MCF 10A (cell line): ENCODE data around the gene CACNA2D1. TPM values are rescaled to one million over a fixed set of nuclear protein-coding genes. Genes with fewer than 3 reads are reported as not detected.
"Not testable (repeated sequence)": the region's sequence is repeated elsewhere in the genome, so short reads cannot be mapped to it uniquely, and the experiment has no call there.

ENCODE experiments used
- BruUV-seq: library from RNA; stranded (reverse); fragments of 400-500 nt; replicated peaks from 2 replicates; lab custom pipeline; 2021; lab: Mats Ljungman, UMichigan
- CTCF ChIA-PET: fragments of 300-600 bp; sonication (Branson Sonifier 250); formaldehyde crosslinking; extraction: SDS; loops from one replicate; lab custom pipeline; 2021; ENCODE audit warnings: antibody characterized with exemption, inconsistent platforms; lab: Yijun Ruan, JAX
- POLR2A ChIA-PET: fragments of 300-600, 350-650 bp; sonication (Branson Sonifier 250); formaldehyde crosslinking; extraction: SDS; loops from one replicate; lab custom pipeline; 2020; ENCODE audit warnings: antibody characterized with exemption, inconsistent platforms; lab: Yijun Ruan, JAX
- DNase-seq: peaks from one replicate; pipeline ENCODE4 v3.0.0-alpha.2; 2018; ENCODE audit not compliant: unreplicated experiment
- H3K27ac Mint-ChIP-seq: one replicate; pipeline ENCODE4 v1.8.0; 2022; ENCODE audit warnings: mild to moderate bottlenecking, low read depth, mixed read lengths; ENCODE audit not compliant: unreplicated experiment
- H3K27me3 Mint-ChIP-seq: one replicate; pipeline ENCODE4 v1.8.0; 2022; ENCODE audit warnings: mixed read lengths; ENCODE audit not compliant: insufficient read depth, unreplicated experiment
- H3K36me3 Mint-ChIP-seq: one replicate; pipeline ENCODE4 v1.8.0; 2022; ENCODE audit warnings: mild to moderate bottlenecking, moderate library complexity, mixed read lengths; ENCODE audit not compliant: insufficient read depth, unreplicated experiment
- H3K4me1 Mint-ChIP-seq: one replicate; pipeline ENCODE4 v1.8.0; 2022; ENCODE audit warnings: mixed read lengths; ENCODE audit not compliant: insufficient read depth, unreplicated experiment
- H3K4me3 Mint-ChIP-seq: one replicate; pipeline ENCODE4 v1.8.0; 2022; ENCODE audit warnings: mild to moderate bottlenecking, moderate library complexity, mixed read lengths; ENCODE audit not compliant: unreplicated experiment
- H3K9me3 Mint-ChIP-seq: one replicate; pipeline ENCODE4 v1.8.0; 2022; ENCODE audit warnings: mixed read lengths; ENCODE audit not compliant: unreplicated experiment
- CTCF ChIP-seq: fragments of 200-600 bp; IDR thresholded peaks from one replicate; pipeline ENCODE4 v1.8.0; 2022; ENCODE audit warnings: antibody characterized with exemption, mild to moderate bottlenecking; ENCODE audit not compliant: unreplicated experiment
- intact Hi-C: fragments of 100-400 bp; cut with micrococcal nuclease; formaldehyde crosslinking; loops from 2 replicates; pipeline ENCODE4 v1.14.1; 2022
- total RNA-seq: library from RNA; stranded (reverse); gene quantifications from 2 replicates; pipeline ENCODE4 v1.2.3, GENCODE V29; 2022

The CACNA2D1 gene
- total RNA-seq, 1 experiment from 2014 or later, result not detected

DNA sequence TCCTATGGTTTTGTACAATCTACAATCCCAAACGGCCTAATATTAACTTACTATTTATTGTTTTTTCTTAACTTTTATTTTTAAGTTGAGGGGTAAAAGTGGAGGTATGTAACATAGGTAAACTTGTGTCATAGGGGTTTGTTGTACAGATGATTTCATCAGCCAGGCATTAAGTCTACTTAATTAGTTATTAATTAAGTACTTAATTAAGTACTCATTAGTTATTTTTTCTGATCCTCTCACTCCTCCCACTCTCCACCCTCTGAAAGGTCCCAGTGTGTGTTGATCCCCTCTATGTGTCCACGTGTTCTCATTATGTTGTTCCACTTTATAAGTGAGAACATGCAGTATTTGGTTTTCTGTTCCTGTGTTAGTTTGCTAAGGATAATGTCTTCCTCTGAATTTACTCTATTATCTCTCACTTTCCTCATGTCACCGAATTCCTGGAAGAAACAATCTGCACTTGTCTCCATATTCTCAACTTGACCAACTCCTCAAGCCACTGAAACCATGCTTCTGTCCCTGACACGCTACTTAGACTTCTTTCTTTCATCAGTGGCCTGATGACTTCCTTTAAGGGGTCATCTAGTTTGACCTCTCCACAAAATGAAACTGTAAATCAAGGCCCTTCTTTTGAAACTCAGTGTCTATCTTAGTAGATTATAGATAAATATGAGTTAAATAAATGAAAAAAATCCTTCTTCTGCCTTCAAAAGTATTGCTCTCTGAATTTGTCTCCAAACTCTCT is 9.1 kb downstream of the CACNA2D1 start:
- intact Hi-C loops, result no loop called here
- no peak for TF ChIP-seq CTCF
- BruUV-seq, result no TSS peak
- Mint-ChIP-seq H3K27me3 (no peaks in the 10 kb centered on the region), H3K4me3 (no peak overlapping the region), H3K36me3 (no peaks in the 10 kb centered on the region), H3K27ac (no peak overlapping the region), H3K4me1 (no peaks in the 10 kb centered on the region), H3K9me3 (no peaks in the 10 kb centered on the region)
- CTCF ChIA-PET, result no interaction called here
- no peak for DNase-seq
- POLR2A ChIA-PET, result no interaction called here

- Mint-ChIP-seq H3K4me3 (no peak overlapping the region), H3K4me1 (no peaks in the 10 kb centered on the region), H3K27me3 (peaks cover 4% of the 10 kb centered on the region), H3K36me3 (no peaks in the 10 kb centered on the region), H3K9me3 (no peaks in the 10 kb centered on the region), H3K27ac (no peak overlapping the region)
- TF ChIP-seq CTCF, result no peak
- no peak for DNase-seq
- no TSS peak for BruUV-seq
- ChIA-PET POLR2A (no interaction called here), CTCF (no interaction called here)
- intact Hi-C loops, result no loop called here
These were observed 10.1 kb downstream of the CACNA2D1 start for GRCh38 chr7:82433507-82433906.

DNA sequence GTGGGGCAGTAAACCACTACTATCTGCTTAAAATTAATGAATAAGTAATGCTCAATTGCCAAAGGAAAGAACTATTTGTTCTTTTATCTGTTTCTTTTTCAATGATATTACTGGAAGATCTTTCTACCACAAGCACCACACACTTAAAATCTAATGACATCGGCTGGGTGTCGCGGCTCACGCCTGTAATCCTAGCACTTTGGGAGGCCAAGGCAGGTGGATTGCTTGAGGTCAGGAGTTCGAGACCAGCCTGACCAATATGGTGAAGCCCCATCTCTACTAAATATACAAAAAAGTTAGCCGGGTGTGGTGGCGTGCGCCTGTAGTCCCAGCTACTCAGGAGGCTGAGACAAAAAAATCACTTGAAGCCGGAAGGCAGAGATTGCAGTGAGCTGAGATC is 10.8 kb downstream of the CACNA2D1 start:
- H3K4me1 Mint-ChIP-seq, DNase-seq, H3K9me3 Mint-ChIP-seq, H3K27ac Mint-ChIP-seq, H3K36me3 Mint-ChIP-seq, intact Hi-C loops, H3K4me3 Mint-ChIP-seq, CTCF ChIA-PET, BruUV-seq, POLR2A ChIA-PET: not testable (repeated sequence)
- peaks cover 11% of the 10 kb centered on the region for H3K27me3 Mint-ChIP-seq

DNA sequence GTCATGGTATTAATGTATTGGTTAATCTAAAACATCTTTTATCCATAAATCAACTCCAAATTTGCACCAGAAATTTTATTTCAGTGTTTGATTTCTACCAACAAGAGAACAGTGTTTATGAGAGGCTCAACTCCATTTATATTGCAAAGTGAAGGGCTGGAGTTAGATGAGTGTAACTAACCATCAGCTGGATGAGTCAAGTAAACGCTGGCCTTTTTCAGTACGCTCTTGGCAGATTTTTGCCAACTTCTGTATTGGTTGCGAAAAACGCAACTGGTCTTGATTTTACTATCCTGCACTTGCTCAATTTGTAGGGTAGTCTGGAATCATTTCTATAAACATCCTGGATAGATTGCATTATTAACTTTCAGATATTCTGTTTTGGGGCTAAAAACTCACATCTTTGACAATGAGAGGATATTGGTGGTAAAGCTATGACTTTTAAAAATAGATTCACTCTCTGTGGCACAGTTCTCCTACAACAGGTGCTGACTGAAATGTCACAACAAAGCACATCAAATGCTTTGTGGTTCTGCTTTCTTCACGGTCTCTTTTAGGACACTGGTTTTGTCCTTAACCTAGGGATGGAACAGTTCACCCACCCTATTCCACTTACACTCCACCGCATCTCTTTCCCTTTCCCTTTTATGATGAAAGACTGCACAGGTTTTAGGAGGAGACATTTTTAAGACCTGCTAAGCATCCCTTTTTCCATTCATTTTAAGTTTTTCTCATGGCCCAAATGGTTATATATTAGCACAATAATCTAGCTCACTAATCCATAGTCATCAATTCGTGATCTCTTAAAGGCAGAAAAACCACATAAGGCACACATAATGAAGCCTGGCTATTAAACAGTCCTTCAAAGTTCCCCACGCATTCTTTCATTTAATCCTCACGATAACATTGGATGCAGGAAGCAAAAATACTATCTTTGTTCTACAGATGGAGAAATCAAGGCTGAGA is 12.8 kb downstream of the CACNA2D1 start:
- H3K36me3 Mint-ChIP-seq, result no peaks in the 10 kb centered on the region
- DNase-seq, result no peak
- CTCF ChIA-PET, result interaction anchor here (0.6 kb wide), 1 partner anchor 1147 kb away, joined by 4 read pairs; no protein-coding TSS in a partner anchor
- H3K4me3 Mint-ChIP-seq, result no peak overlapping the region
- no peak for TF ChIP-seq CTCF
- no peaks in the 10 kb centered on the region for H3K4me1 Mint-ChIP-seq
- peaks cover 24% of the 10 kb centered on the region for H3K27me3 Mint-ChIP-seq
- no TSS peak for BruUV-seq
- H3K9me3 Mint-ChIP-seq, result no peaks in the 10 kb centered on the region
- intact Hi-C loops, result no loop called here
- POLR2A ChIA-PET, result no interaction called here
- H3K27ac Mint-ChIP-seq, result no peak overlapping the region
